HG02678 (cell line): ENCODE data around the gene PTGIS.

Experiments used
- ATAC-seq: cut with Tn5 transposase; IDR thresholded peaks from one replicate; pipeline ENCODE4 v1.9.1; 2021; ENCODE audit warnings: mild to moderate bottlenecking, moderate library complexity; ENCODE audit not compliant: unreplicated experiment

The PTGIS gene

DNA sequence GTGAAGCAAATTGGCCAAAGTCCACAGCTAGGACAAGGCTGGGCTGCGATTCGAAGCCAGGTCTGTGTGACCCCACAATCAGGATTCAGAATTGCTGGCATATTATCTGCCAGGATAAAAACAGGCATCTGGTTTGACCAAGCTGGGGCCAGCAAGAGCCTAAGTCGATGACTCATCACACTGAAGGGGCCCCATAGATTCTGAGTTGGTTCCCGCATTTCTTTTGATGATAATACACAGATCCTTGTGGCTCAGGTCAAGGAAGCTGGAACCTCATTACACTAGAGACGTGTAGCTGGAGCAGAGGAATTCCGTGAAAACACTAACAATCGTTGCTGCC is 92.0 kb downstream of the PTGIS start:
- no peak for ATAC-seq

GRCh38 chr20:49475292-49476015 is 92.5 kb downstream of the PTGIS start:
- no peak for ATAC-seq

GRCh38 chr20:49471397-49471796 is 96.5 kb downstream of the PTGIS start:
- no peak for ATAC-seq

DNA sequence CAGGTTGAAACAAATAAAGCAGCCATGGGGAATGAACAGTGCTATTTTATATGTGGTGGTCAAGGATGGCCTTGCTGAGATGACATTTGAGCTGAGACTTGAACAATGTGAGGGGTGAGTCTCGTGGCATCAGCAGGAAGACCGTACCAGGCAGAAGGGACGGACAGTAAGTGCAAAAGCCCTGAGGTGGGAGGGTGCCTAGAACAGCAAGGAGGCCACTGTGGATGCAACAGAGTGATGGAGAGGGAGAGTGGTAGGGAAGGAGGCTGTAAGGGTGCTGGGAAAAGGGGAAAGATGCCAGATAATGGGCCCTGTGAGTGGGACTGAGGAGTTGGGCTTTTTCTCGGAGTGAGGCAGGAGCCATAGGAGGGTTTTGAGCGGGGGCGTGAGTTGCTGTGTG is 97.0 kb downstream of the PTGIS start:
- no peak for ATAC-seq

- ATAC-seq: no peak
Observed at GRCh38 chr20:49469060-49469459, 98.9 kb downstream of the PTGIS start.

- ATAC-seq: no peak
Observed at GRCh38 chr20:49468412-49468811, 99.5 kb downstream of the PTGIS start.

- ATAC-seq: no peak
Observed at GRCh38 chr20:49466114-49466912, 101.6 kb downstream of the PTGIS start.

GRCh38 chr20:49464556-49464955 is 103.4 kb downstream of the PTGIS start:
- ATAC-seq: no peak

DNA sequence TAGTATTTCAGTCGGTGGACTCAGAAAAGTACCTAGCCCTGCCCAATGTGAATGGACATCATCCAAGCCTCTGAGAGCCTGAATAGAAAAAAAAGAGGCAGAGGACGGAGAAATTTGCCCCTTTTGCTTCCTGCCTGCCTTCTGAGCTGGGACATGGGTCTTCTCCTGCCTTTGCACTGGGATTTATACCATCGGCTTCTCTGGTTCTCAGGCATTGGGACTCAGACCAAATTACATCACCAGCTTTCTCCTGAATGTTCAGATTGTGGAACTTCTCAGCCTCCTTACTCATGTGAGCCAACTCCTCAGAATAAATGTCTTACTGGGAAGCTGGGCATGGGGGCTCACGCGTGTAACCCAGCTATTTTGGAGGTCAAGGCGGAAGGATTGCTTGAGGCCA is 105.3 kb downstream of the PTGIS start:
- no peak for ATAC-seq

DNA sequence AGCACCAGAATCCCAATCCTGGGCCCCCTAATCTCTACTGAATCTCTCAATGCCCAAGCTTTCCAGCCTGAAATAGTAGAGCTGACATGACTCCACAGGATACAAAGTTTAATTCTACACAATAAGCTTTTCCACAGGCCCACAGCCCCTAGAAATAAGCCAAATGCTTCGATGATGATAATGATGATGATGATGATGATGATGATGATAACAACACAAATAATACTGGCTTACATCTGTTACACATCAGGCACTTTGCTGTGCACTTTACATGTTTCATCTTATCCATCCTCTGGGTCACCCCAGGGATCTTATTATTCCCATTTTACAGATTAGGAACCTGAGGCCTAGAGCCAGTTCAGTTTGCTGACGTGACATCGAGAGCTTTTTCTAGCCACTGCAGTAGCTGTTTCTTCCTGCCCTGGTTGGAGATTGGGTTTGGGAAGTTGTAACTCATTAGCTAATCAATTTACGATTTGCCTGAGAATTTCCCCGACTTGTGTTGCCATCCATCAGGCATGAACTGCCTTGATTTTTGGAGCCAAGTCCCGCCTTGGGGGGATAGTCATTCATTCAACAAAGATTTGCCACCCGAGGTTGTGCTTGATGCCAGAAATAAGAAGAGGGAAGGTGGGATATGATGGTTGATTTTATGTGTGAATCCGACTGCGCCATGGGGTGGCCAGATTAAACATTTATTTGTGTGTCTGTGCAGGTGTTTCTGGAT is 105.9 kb downstream of the PTGIS start:
- ATAC-seq: no peak

DNA sequence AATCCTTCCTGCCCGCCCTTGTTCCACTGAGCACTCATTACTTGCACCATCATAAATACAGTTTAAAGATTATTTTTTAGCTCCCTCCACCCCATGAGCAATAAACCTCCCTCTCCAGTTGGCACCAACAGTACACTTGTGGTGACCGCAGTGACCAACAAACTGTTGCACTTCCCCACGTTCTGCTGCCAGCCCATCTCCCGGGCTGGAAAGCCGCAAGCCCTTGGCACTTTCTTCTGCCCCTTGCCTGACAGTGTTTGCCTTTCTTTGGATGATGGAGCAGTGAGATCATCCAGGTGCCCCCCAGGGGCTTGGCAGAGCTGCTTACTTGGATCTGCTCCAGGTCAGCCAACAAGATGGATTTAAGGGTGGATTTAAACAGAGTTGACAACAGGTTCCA is 107.0 kb downstream of the PTGIS start:
- no peak for ATAC-seq

GRCh38 chr20:49460131-49460530 is 107.8 kb downstream of the PTGIS start:
- no peak for ATAC-seq

GRCh38 chr20:49459684-49460083 is 108.3 kb downstream of the PTGIS start:
- ATAC-seq: no peak

DNA sequence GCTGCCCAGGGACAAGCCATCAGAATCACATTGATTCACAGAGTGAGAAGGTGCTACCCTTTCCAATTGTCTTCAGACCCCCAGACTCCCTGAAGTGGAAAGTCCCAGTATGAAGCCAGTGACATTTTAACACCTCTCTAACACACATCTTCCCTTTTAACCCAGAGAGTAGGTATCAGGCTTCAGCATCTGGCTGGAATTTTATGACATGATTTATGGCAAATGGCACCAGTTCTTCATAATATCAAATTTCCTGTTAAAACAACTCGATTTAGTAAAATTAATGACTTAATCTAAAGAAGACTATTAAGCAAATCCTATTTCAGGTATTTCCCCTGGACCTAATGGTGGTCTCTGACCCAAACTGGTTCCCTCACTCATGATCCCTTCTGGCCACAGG is 110.5 kb downstream of the PTGIS start:
- no peak for ATAC-seq

DNA sequence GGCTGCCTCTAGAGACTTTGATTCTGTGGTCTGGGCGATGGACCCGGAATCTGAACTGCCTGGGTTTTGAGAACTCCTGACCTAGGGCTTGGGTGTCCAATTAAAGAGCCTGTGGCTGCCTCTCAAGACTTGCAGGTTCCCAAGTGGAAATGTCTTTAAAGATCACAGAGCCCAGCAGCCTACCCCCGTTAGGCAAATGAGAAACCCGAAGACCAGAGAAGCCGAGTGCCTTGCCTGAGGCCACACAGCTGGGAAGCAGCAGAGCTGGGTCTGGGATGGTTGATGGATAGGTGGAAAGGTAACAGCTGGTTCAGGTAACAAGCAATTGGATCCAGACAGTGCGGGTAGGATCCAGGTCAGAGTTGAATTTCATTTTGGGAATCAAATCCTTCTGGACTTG is 111.3 kb downstream of the PTGIS start:
- ATAC-seq: no peak

DNA sequence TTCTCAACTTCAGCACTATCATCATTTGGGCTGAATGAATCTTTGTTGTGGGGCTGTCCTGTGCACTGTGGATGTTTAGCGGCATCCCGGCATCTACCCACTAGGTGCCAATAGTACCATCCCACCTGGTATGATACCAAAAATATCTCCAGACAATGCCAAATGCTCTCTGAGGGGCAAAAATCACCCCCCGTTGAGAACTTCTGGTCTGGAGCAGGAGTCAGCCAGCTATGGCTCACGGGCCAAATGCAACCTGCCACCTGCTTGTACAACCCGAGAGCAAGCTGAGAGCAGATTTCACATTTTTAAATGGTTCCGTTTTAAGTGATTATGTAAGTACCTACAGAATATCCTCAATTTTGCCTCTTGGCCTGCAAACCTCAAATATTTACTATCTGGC is 112.2 kb downstream of the PTGIS start:
- no peak for ATAC-seq
